Fibroblast of villous mesenchyme (primary cell): ENCODE measurements around the gene CP. TPM values are rescaled to one million over a fixed set of nuclear protein-coding genes. Genes with fewer than 3 reads are reported as not detected.
A peak's percentile ranks its signal among the peaks of the same experiment; 100 is the strongest.

Experiments used
- DNase-seq: peaks from one replicate; pipeline ENCODE4 v3.0.0-alpha.2; 2010; ENCODE audit warnings: low read depth
- H3K4me3 ChIP-seq: 2 replicates; pipeline ENCODE4 v1.5.1; 2011; ENCODE audit warnings: low read depth, mild to moderate bottlenecking, low read length
- CTCF ChIP-seq: IDR thresholded peaks from 2 replicates; pipeline ENCODE4 v1.5.1; 2012; ENCODE audit warnings: low read depth, mild to moderate bottlenecking, low read length; ENCODE audit not compliant: insufficient read depth
- total RNA-seq: library from RNA; depleted of rRNA; stranded (reverse); fragments of >200 nt; gene quantifications from 2 replicates; pipeline ENCODE4 v1.2.3, GENCODE V29; 2012

The CP gene
- total RNA-seq, 1 donor: not detected

DNA sequence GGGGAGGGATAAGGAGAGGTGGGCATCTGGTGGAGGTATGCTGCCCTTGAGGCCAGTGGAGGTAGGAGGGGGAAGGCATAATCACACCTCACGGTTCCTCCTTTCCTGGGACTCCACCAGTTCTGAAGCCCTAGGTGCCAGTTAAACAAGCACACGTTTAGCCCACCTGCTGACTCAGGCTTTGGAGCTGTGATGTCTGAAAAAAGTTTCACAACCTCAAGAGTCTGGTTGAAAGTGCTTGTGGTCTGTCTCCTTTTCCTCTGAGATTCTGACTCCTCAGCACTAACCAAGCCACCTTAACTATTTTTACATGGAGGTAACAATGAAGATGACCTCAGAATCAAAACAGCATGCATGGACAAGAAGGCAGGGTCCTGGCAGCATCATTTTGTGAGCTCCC is 69.2 kb downstream of the CP start:
- peak; percentile 87 for DNase-seq
- no peak for TF ChIP-seq CTCF

GRCh38 chr3:149151843-149152242 is 69.8 kb downstream of the CP start:
- no peak for TF ChIP-seq CTCF
- DNase-seq: peak; percentile 94
- H3K4me3 ChIP-seq: no peak overlapping the region

More for the DNA sequence above, 69.2 kb downstream of the CP start:
- H3K4me3 ChIP-seq: no peak overlapping the region

- DNase-seq: no peak
- H3K4me3 ChIP-seq: no peak overlapping the region
- TF ChIP-seq CTCF: no peak
These were observed 71.2 kb downstream of the CP start for GRCh38 chr3:149150436-149150835.

DNA sequence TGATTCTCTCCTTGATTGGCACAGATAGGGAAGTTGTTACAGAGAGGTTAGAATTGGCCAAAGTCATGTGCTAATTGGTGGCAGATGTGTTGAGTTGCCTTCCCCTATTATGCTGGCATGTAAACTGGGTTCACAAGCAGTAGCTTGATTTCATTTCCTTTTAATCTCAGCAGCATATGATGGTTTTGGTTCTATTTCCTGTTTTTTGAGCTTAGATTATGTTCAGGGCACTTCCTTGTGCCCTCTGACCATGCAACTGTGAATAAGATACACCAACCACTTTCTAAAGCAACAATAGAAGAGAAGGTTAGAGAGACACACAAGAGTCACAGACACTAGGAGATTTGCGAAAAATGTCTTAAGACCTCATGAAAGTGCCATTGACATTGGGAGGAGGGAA is 75.7 kb downstream of the CP start:
- TF ChIP-seq CTCF: no peak
- DNase-seq: no peak

DNA sequence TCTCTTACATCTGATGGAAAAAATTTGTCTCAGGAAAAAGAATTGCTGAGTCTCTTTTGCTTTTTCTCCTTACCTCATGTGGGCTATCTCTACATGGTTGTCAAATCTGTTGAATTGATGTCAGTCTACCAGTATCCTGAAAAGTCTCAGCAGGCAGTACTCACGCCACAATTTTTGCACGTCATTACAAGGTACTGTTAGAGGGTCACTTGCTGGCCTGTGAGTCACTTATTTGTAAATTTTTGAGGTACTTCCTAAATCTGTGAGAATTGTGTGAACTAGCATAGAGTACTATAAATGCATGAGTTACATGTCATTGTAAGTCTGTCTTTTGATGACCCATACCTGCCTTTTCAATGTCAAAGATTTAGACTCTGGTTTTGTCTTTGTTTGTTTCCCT is 76.3 kb downstream of the CP start:
- H3K4me3 ChIP-seq: no peak overlapping the region
- TF ChIP-seq CTCF: no peak
- no peak for DNase-seq

More for the DNA sequence above, 75.7 kb downstream of the CP start:
- H3K4me3 ChIP-seq: no peak overlapping the region

GRCh38 chr3:149142682-149143081 is 78.9 kb downstream of the CP start:
- no peak for TF ChIP-seq CTCF
- H3K4me3 ChIP-seq: no peak overlapping the region
- DNase-seq: no peak

- TF ChIP-seq CTCF: no peak
- no peak overlapping the region for H3K4me3 ChIP-seq
- peak; percentile 89 for DNase-seq
These were observed 87.1 kb downstream of the CP start for GRCh38 chr3:149134575-149134974.
